ENCODE data around the gene IL4R.
"Not testable (repeated sequence)": the region's sequence is repeated elsewhere in the genome, so short reads cannot be mapped to it uniquely, and the experiment has no call there.

The IL4R gene

GRCh38 chr16:27404163-27404823, 90.5 kb downstream of the IL4R start:
- DNase-seq (ENCODE audit: low read depth) = no peak

- no peak for DNase-seq (ENCODE audit: low read depth)
Measured at GRCh38 chr16:27405546-27406451, 92.0 kb downstream of the IL4R start.

DNA sequence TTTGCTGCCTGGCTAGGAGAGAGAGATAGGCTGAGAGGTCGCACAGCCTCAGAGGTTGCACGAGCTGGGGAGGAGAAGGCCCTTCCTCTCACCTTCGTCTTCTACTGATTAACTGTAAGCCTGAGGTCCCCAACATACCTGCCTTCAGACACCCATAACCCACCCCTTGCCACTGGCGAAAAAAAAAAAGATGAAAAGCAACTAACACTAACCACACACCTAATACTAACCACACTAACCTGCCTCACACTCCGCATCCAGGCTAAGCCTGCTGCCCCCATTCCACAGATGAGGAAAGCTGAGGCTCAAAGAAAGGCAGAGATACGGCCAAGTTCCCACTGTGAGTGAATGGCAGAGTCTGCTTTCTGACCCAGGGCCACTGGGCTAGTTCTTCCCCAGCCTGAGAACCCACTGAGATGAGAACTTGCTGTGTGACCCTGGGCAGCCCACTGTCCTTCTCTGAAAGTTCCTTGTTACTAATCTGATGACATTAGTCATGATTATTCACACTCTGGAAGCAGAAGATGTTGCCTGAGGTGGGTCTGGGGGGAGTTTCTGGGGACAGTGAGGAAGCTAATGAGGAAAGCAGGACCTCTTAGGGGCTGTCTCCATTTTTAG, 92.8 kb downstream of the IL4R start:
- no peak for DNase-seq (ENCODE audit: low read depth)

DNA sequence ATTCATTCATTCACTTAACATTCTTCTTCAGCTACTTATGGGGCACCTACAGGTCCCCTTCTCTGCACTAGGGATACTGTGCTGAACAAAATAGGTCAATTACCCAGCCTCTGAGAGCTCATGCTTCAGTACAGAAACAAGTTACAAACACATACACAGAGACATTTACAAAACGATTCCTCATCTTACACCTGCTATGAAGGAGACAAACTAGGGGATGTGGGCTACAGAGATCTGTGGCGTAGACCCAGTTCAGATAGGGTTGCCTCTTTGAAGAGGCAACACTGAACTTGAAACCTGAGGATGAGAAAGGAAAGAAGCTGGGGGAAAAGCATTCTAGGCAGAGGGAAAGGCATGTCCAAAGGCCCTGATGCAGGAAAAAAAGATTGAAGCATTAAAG, 93.4 kb downstream of the IL4R start:
- DNase-seq (ENCODE audit: low read depth) = no peak

DNA sequence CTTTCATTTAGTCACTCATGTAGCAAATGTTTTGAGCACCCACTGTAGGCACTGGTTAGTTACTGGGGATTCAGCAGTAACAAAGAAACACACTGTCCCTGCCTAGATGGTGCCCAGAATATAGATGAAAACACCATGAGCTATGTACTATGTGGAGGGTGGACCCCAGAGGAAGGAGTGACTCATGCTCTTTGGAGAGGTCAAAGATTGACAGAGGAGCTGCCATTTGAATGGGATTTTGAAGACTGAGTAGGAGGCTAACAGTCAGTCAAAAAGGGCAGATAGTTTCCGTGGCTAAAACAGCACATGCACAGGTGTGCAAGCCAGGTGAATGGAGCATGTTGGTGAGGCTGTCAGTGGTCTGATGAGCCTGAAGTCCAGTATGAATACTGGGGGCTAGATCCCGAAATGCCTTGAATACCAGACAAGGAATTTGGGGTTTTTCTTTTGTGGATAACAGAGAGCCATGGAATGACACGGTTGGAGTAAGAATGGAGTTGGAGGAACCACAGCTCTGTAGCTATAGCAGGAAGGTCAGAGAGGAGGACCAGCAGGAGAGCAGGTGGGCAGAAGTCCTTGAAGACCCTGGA, 94.3 kb downstream of the IL4R start:
- DNase-seq (ENCODE audit: low read depth) = no peak

DNA sequence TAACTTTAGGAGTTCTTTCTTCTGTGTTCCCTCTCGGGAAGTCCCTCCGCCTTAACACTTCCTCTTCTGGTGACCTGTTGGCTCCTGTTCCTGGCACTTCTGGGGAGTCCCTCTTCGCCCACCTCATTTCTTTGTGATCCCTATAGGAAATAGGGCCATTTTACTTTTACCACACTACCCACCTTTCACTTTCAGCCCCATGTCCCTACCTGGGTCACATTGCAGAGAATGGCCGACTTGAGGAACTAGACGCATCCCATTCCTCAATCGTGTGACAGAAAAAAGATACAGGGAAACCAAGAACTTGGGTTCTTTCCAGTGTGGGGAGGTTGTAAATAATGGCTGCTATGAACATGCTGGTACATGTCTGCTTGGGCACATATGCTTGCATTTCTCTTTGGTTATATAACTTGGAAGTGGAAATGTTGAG, 94.8 kb downstream of the IL4R start:
- no peak for DNase-seq (ENCODE audit: low read depth)

DNA sequence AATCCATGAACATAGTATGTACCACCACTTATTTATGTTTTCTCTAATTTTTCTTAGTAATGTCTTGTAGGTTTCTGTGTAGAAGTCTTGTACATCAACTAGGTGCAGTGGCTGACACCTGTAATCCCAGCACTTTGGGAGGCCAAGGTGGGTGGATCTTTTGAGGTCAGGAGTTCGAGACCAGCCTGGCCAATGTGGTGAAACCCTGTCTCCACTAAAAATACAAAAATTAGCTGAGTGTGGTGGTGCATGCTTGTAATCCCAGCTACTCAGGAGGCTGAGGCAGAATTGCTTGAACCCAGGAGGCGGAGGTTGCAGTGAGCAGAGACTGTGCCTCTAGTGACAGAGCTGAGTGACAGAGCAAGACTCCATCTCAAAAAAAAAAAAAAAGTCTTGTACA, 96.2 kb downstream of the IL4R start:
- DNase-seq (ENCODE audit: low read depth) = not testable (repeated sequence)

DNA sequence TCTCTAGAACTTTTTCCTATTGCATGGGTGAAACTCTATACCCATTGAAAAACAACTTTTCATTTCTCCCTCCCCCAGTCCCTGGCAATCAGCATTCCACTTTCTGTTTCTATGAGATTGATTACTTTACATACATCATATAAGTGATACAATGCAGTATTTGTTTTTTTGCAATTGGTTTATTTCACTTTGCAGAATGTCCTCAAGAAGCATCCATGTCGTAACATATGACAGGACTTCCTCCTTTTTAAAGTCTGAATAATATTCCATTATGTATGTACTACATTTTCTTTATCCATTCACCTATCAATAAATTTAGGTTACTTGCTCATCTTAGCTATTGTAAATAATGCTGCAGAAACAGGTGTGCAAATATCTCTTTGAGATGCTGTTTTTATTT, 97.0 kb downstream of the IL4R start:
- DNase-seq (ENCODE audit: low read depth) = no peak

- no peak for DNase-seq (ENCODE audit: low read depth)
Measured at GRCh38 chr16:27413956-27414355, 100.2 kb downstream of the IL4R start.

Measured in HS-27A (cell line).